ENCODE data around the gene RAC3. TPM values are rescaled to one million over a fixed set of nuclear protein-coding genes. Genes with fewer than 3 reads are reported as not detected.

Gene RAC3
- total RNA-seq, 1 donor from 2014 or later, result 31.6 TPM

DNA sequence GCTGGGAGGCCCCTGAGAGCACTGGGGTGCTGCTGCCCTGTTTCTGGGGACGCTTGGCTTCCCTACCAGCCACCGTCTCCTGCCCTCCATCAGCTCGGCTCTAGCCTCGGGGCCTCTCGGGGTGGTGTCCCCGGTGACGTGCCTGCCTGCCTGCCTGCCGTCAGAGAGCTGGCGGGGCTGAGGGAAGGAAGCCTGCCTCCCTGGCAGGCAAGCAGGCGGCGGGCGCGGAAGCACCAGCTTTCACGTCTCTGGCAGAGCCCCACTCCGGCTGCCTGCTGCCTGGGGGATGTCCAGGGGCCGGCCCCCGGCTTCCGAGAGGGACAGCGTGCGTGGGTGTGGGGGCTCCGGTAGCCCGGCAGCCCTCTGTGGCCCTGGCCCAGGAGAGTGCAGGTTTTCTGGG lies 18.1 kb upstream of the RAC3 start:
- no peaks in the 10 kb centered on the region for H3K9me3 ChIP-seq (ENCODE audit: low read depth)
- no peak overlapping the region for H3K4me2 ChIP-seq
- H3K4me1 Mint-ChIP-seq, result peaks cover 3% of the 10 kb centered on the region
- no peaks in the 10 kb centered on the region for H3F3A ChIP-seq (ENCODE audit: low read depth)
- H3K36me3 Mint-ChIP-seq, result no peaks in the 10 kb centered on the region
- no peaks in the 10 kb centered on the region for H3K4me1 ChIP-seq
- no peak for DNase-seq (ENCODE audit: low spot score)
- H2AFZ ChIP-seq (replicated peaks), result no peak overlapping the region
- H3K4me3 Mint-ChIP-seq, result no peak overlapping the region
- H3K79me2 ChIP-seq (ENCODE audit: low read depth), result no peaks in the 10 kb centered on the region
- no peaks in the 10 kb centered on the region for H4K20me1 ChIP-seq (ENCODE audit: low read depth)
- no peaks in the 10 kb centered on the region for H3K9me3 Mint-ChIP-seq
- H3K27me3 Mint-ChIP-seq (ENCODE audit: insufficient read depth, low read depth), result peaks cover 3% of the 10 kb centered on the region
- H3K27ac Mint-ChIP-seq, result no peak overlapping the region
- H3K4me3 ChIP-seq, result no peak overlapping the region
- H3K27ac ChIP-seq, result no peak overlapping the region
- H3K9ac ChIP-seq, result peak overlapping the region; percentile 37
- H3K27me3 ChIP-seq, result no peaks in the 10 kb centered on the region
- no peak for TF ChIP-seq EZH2 (IDR thresholded peaks at IDR 0.05)
- TF ChIP-seq, protein P1, sequence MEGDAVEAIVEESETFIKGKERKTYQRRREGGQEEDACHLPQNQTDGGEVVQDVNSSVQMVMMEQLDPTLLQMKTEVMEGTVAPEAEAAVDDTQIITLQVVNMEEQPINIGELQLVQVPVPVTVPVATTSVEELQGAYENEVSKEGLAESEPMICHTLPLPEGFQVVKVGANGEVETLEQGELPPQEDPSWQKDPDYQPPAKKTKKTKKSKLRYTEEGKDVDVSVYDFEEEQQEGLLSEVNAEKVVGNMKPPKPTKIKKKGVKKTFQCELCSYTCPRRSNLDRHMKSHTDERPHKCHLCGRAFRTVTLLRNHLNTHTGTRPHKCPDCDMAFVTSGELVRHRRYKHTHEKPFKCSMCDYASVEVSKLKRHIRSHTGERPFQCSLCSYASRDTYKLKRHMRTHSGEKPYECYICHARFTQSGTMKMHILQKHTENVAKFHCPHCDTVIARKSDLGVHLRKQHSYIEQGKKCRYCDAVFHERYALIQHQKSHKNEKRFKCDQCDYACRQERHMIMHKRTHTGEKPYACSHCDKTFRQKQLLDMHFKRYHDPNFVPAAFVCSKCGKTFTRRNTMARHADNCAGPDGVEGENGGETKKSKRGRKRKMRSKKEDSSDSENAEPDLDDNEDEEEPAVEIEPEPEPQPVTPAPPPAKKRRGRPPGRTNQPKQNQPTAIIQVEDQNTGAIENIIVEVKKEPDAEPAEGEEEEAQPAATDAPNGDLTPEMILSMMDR (IDR thresholded peaks at IDR 0.05), result no peak
- no peak for TF ChIP-seq EZH2phosphoT487 (IDR thresholded peaks at IDR 0.05)
- H3K36me3 ChIP-seq, result no peaks in the 10 kb centered on the region

DNA sequence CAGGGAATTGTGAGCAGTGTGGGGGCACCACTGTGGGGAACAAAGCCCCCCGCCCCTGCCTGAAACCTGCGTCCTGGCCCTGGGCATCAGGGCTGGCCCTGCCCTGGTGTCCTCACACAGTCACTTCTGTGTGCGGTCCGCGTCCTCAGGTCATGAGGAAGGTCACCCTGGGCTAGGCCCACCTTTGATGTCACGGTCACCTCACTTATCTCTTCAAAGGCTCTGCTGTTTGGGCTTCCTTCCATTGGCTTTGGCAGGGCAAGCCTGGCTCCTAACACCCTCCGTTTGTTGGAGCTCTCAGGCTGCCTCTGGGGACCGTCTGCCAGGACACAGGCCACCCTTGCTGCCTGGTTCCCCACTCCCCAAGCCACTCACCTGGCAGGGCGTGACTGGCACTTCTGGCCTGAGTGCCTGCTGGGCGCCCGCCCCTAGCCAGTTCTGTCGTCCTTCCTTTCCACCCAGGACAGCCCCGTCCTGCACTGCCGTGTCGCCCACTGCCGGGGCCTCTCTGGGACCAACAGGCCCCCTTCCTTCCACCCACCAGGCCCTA lies 17.6 kb upstream of the RAC3 start:
- TF ChIP-seq EZH2phosphoT487 (IDR thresholded peaks at IDR 0.05) (no peak), EZH2 (IDR thresholded peaks at IDR 0.05) (no peak)
- Mint-ChIP-seq H3K27me3 (ENCODE audit: insufficient read depth, low read depth) (peaks cover 3% of the 10 kb centered on the region), H3K4me3 (no peak overlapping the region), H3K27ac (peak overlapping the region; percentile 60), H3K4me1 (peaks cover 3% of the 10 kb centered on the region), H3K9me3 (no peaks in the 10 kb centered on the region), H3K36me3 (no peaks in the 10 kb centered on the region)
- Histone ChIP-seq H3K27ac (no peak overlapping the region), H3K9me3 (ENCODE audit: low read depth) (no peaks in the 10 kb centered on the region), H3K4me2 (no peak overlapping the region), H3K9ac (no peak overlapping the region), H4K20me1 (ENCODE audit: low read depth) (no peaks in the 10 kb centered on the region), H3K27me3 (no peaks in the 10 kb centered on the region), H3K79me2 (ENCODE audit: low read depth) (no peaks in the 10 kb centered on the region), H2AFZ (replicated peaks) (no peak overlapping the region), H3K4me1 (no peaks in the 10 kb centered on the region), H3F3A (ENCODE audit: low read depth) (peaks cover under 1% of the 10 kb centered on the region), H3K36me3 (no peaks in the 10 kb centered on the region), H3K4me3 (no peak overlapping the region)
- no peak for DNase-seq (ENCODE audit: low spot score)

DNA sequence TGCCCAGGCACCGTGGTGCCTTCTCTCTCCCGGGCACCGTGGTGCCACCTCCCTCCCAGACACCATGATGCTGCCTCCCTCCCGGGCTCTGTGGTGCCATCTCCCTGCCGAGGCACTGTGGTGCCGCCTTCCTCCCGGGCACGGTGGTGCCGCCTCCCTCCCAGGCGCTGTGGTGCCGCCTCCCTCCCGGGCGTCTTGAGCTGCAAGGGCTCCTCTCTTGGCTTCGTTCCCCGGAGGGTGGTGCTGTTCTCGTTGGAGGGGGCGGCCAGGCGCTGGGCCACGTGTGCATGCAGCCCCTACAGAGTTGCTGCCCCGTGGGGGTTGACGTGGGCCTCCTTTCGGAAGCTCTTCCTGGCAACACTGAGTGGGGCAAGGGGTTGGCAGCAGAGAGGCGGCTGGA lies 17.0 kb upstream of the RAC3 start:
- Histone ChIP-seq H3K9ac (peak overlapping the region; percentile 42), H3K4me2 (no peak overlapping the region), H4K20me1 (ENCODE audit: low read depth) (peaks cover 1% of the 10 kb centered on the region), H3K4me3 (no peak overlapping the region), H3K79me2 (ENCODE audit: low read depth) (no peaks in the 10 kb centered on the region), H3K27ac (no peak overlapping the region), H3K27me3 (no peaks in the 10 kb centered on the region), H3K9me3 (ENCODE audit: low read depth) (no peaks in the 10 kb centered on the region), H3K36me3 (no peaks in the 10 kb centered on the region), H2AFZ (replicated peaks) (no peak overlapping the region), H3K4me1 (no peaks in the 10 kb centered on the region), H3F3A (ENCODE audit: low read depth) (peaks cover 2% of the 10 kb centered on the region)
- H3K27me3 Mint-ChIP-seq (ENCODE audit: insufficient read depth, low read depth), result peaks cover 3% of the 10 kb centered on the region
- peaks cover 3% of the 10 kb centered on the region for H3K4me1 Mint-ChIP-seq
- no peaks in the 10 kb centered on the region for H3K36me3 Mint-ChIP-seq
- no peak overlapping the region for H3K27ac Mint-ChIP-seq
- no peaks in the 10 kb centered on the region for H3K9me3 Mint-ChIP-seq
- no peak overlapping the region for H3K4me3 Mint-ChIP-seq
- DNase-seq (ENCODE audit: low spot score), result no peak
- TF ChIP-seq EZH2 (IDR thresholded peaks at IDR 0.05) (no peak), EZH2phosphoT487 (IDR thresholded peaks at IDR 0.05) (no peak)
- TF ChIP-seq, protein P1 (IDR thresholded peaks at IDR 0.05), result no peak

DNA sequence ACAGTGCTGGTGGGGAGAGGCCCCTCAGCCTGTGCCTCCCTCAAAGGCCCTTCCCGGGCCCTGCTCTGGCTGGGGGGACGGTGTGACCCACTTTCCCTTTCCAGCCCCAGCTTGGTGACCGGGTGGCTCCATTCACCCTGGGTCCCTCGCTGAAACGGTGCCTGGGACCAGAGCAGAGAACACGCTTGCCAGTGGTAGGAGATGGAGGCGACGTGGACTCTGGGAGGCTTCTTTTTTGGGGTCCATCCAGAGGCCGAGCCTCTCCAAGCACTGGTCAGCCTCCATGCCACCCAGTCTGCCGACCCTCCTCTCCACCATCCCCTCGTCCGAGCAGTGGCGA lies 16.5 kb upstream of the RAC3 start:
- Histone ChIP-seq H2AFZ (replicated peaks) (no peak overlapping the region), H3K27me3 (no peaks in the 10 kb centered on the region), H3K4me3 (no peak overlapping the region), H3K36me3 (no peaks in the 10 kb centered on the region), H3K9ac (no peak overlapping the region), H3K27ac (no peak overlapping the region), H3F3A (ENCODE audit: low read depth) (peaks cover 2% of the 10 kb centered on the region), H3K9me3 (ENCODE audit: low read depth) (no peaks in the 10 kb centered on the region), H3K4me1 (no peaks in the 10 kb centered on the region), H4K20me1 (ENCODE audit: low read depth) (peaks cover 5% of the 10 kb centered on the region), H3K4me2 (no peak overlapping the region), H3K79me2 (ENCODE audit: low read depth) (no peaks in the 10 kb centered on the region)
- Mint-ChIP-seq H3K27me3 (ENCODE audit: insufficient read depth, low read depth) (peaks cover 3% of the 10 kb centered on the region), H3K27ac (no peak overlapping the region), H3K9me3 (no peaks in the 10 kb centered on the region), H3K4me3 (no peak overlapping the region), H3K4me1 (peaks cover 3% of the 10 kb centered on the region), H3K36me3 (no peaks in the 10 kb centered on the region)
- no peak for DNase-seq (ENCODE audit: low spot score)
- TF ChIP-seq, protein P1 (IDR thresholded peaks at IDR 0.05), result no peak
- TF ChIP-seq EZH2phosphoT487 (IDR thresholded peaks at IDR 0.05) (no peak), EZH2 (IDR thresholded peaks at IDR 0.05) (no peak)
